ENCODE measurements around the gene TACC2.
A peak's percentile ranks its signal among the peaks of the same experiment; 100 is the strongest.

TACC2 gene

GRCh38 chr10:122249303-122249850, 260.4 kb downstream of the TACC2 start:
- no peak for DNase-seq (ENCODE audit: low spot score)

DNA sequence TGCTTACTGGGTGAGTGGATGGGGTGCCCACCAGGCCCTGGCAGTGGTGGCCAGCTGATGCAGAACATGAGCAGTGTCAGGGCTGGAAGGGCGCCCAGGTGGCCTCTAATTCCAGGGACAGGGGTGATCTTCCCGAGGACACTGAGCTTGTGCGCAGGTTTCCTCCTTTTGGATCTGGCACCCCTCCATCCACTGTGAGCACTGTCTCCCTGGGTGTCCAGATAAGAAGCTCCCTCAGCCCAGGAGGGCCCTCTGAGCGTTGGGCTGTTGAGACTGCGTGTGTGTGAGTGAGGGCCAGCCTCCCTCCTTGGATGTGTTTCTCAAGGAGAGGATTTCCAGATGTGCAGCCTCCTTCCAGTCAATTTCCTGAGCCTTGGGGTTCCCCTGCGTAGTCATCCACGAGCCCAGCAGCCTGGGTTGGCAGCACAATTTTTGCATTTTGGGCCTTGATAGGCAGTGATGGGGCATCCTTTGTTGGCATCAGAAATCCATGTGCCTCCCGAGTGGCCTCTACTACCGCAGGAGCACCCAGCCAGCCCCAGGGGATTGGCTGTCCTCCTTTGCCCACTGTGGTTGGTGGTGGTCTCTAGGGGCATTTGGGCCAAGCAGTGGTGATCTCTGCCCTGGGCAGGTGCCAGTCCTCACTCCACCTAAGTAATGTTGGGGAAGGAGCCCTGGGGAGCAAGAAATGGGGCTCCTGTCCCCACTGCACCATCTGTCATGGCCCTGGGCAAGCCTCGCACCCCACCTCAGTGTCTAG, 261.2 kb downstream of the TACC2 start:
- no peak for DNase-seq (ENCODE audit: low spot score)

GRCh38 chr10:122251459-122252255, 262.7 kb downstream of the TACC2 start:
- no peak for DNase-seq (ENCODE audit: low spot score)

DNA sequence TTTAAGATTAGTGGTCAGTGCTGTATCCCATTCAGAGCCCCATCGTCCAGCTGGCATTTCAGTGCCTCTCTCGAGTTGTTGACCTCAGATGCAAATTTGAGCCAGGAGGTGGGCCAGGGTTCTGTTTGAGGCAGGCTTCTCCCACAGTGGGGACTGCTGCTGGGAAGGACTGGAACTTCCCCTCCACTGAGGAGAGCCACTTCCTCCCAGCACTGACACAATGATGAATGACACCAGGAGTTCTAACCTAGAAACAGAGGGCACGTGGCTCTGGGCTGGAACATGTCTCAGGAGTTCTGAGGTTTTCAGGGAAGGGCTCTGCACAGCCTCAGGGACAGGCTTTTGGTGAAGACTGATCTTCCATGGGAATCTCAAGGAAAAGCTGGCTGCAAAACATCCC, 263.8 kb downstream of the TACC2 start:
- no peak for DNase-seq (ENCODE audit: low spot score)

GRCh38 chr10:122253605-122254004, 264.6 kb downstream of the TACC2 start:
- DNase-seq (ENCODE audit: low spot score), result no peak

DNA sequence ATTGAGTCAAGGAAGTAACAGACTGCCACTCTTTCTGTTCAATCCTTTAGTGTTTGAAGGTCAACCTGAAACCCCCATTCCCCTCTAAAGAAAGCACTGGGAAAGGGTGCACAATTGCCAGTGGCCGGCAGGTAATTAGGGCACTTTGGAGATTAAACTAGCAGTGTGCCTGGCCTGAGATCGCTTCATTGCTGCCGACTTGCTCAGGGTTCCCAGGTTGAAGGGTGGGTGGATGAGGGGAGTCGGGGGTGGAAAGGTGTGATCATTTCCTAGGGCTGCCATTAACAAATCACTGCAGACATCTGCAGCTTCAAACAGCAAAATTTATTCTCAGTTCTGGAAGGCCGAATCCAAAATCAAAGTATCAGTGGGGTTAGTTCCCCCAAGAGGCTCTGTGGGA, 265.9 kb downstream of the TACC2 start:
- no peak for DNase-seq (ENCODE audit: low spot score)

GRCh38 chr10:122255509-122256301, 266.7 kb downstream of the TACC2 start:
- DNase-seq (ENCODE audit: low spot score), result no peak

- no peak for DNase-seq (ENCODE audit: low spot score)
Measured at GRCh38 chr10:122257041-122257440, 268.1 kb downstream of the TACC2 start.

DNA sequence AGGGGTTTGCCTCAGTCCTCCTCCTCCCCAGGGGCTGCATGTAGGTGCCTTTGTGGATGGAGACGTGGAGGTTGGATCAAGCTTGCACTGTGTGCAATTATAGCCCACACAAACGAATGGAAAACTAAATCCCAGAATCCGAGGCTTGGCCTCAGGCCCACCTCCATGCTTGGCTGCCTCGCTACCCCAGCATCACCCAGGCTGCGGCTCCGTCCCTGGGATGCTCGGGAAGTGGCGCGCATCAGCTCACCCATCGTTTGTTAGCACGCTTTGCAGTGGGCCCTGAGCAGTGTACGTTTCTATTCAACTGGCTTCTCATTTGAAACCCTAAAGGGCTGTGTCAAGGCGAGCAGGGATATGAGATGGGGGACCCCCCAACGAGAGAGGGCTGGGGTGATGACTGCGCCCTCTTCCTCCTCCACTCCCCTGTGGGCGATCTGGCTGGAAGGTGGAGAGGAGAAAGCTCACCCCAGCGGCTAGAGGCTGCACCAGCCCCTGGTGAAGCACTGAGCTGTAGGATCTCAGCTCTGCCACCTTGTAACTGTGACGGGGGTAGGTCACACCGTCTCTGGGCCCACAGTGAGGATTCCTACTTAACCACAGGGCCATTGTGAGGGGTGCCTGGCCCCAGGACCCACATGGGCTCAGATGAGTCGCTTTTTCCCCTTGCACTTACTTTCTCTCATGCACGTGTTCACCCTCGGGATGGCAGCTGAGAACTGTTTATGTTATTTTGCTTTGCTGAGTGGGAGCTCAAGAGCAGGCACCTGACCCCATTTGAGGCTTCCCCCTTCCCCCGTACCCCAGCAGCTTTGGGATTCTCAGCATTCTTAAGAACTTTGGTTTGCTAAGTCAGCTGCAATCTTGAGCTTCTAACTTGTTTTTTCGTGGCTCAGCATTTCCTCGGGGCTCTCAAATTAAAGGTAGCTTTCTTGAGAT, 269.4 kb downstream of the TACC2 start:
- no peak for DNase-seq (ENCODE audit: low spot score)

DNA sequence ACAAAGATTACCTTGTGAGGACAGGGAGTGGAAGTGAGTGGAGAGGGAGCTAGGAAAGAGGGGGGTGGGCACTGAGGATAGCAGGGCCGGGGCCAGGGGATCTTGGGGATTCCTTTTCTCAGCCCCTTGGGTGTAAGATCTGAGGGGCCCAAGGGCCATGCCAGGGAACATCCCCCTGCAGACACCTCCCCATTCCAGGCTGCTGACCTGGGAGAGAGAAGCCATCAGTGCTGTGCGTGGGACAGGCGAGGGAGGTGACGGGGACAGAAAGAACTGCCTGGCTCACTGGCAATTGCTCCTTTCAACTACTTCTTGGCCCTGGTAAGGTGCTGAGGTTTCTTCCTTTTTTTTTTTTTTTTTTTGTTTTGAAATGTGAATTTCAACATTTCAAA, 270.1 kb downstream of the TACC2 start:
- DNase-seq (ENCODE audit: low spot score), result no peak

DNA sequence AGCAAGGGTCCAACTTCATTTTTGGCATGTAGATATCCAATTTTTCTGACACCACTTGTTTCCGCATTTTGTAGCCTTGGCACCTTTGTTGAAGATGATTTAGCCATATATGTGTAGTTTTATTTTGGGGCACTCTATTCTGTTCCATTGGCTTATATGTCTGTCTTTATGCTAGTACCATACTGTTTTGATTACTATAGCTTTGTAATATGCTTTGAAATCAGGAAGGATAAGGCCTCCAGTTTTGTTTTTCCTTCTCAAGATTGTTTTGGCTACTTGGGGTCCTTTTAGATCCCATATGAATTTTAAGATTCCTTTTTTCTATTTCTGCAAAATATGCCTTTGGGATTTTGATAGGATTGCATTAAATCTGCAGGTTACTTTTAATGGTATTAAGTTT, 272.6 kb downstream of the TACC2 start:
- DNase-seq (ENCODE audit: low spot score), result no peak

DNA sequence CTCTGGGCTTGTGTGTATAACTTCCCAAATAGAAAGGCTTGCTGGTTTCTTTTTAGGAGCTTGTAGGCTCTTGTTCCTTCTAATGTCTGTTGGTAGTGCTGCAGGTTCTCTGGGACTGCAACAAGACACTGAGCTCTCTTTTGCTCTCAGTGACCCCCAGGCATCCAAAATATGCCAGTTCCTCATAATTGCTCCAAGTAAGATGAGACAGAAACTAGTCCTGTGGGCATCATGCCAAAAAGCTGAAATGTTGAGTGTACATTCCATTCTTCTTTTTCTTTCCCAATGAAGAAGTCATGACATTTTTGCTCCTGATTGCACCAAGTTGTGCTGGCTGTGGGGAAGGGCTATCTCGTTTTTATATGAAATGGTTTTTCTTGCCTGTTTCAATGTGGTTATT, 275.0 kb downstream of the TACC2 start:
- DNase-seq (ENCODE audit: low spot score), result no peak

DNA sequence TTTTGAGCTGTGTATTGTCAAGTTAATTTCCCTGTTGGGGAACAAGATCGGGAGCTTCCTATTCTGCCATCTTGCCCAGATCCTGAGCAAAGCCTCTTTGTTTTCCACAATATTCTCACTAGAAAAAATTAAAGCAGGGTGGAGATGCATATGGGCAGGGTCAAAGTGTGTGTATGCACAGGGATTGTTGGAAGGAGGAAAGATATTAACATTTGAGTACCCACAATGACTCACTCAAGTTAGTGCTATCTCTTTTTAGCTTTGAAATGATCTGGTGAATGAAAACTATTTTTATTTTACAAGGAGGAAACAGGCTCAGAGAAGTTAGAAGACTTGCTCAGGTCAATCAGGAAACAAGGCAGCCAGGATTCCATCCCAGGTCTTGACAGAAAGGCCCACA, 275.5 kb downstream of the TACC2 start:
- no peak for DNase-seq (ENCODE audit: low spot score)

- no peak for DNase-seq (ENCODE audit: low spot score)
Measured at GRCh38 chr10:122264931-122265330, 276.0 kb downstream of the TACC2 start.

DNA sequence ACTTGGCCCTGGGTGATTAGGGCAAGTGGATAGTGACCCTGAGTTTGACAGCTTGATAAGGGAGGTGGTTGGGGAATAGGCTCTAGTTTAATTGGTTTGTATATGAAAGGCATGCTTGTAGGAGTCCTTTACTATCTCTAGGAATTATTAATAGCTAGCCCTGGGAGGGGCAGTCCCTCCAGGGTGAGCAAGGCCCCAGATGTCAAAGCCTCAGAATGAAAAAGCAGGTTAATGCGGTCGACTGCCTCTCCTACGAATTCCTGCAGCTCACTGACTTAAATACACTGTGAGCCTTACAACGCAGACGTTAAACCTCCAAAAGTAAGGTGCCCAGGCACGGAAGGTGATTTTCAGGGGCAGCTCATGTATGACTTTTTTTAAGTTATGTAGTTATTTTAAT, 276.9 kb downstream of the TACC2 start:
- DNase-seq (ENCODE audit: low spot score), result no peak

DNA sequence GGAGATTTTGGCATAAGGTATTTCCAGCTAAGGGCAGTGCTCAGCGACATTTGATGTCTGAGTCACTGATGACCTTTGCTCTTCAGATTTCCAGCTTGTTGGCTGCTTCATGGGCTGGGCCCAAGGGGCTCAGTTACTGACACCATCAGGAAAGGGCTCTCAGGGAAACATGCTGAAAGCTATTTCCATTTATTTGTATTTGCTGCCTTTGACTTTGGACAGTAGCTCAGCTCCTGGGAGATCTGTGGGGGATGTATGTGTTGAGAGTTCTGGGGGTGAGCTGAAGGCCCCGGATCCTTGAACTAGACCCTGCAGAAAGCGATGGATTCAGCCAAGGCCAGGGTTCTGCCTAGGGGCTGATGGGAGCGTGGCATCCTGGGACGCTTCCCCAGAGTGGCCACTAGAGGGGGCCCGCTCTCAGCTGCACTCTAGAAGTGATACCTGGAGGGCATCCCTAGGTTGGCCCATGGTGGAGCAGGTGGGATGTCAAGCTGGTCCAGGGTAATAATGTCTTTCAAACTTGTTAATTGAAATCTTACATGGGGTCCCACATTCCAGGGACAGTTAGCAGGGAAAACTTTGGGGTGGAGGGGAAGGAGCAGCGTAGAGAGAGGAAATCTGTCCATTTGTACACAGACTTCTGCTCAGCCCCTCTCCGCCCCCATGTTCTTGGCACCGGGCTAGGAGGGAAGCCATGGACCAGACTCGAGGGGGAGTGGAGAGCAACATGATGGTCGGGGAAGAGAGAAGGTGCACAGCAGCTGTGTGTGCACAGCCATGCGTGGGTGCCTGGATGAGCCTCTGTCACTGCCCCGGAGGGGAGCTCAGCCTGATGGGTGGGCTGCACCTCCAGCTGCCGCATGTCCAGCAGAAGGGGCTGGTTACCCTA, 279.1 kb downstream of the TACC2 start:
- DNase-seq (ENCODE audit: low spot score), result peak; percentile 24

DNA sequence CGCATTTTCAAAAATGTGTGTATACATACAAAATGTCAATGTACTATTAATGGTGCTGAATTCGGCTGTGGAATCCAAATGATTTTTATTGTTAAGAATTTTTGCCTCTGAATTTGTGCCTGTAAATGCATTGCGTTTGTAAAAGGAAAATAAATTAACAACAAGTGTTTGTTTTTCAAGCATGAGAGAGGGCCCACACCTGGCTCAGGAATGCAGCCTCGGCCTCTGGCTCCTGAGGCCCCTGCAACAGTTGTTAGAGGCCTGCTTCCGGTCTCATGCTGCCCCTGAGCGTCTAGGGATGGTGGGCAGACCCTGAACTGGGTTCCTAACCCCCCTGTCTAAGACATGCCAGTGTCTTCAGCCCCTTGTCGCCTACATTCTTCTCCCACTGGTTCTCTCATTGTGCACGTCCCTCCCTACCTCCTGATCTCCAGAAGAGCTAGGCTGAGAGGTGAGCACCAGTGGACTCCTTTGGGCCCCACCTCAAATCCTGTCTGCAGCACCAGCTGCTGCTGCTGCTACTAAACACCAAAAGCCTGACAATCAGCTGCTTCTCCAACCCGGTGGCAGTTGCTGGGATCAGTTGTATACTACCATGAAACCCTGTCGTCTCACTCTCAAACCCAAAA, 280.2 kb downstream of the TACC2 start:
- DNase-seq (ENCODE audit: low spot score), result no peak

- no peak for DNase-seq (ENCODE audit: low spot score)
Measured at GRCh38 chr10:122271076-122271475, 282.1 kb downstream of the TACC2 start, which contains the start of gene BTBD16. BTBD16 (plus strand) TSS chr10:122271296; CDS start chr10:122275082, 3,786 bp downstream.

GRCh38 chr10:122273966-122274545, 285.1 kb downstream of the TACC2 start:
- DNase-seq (ENCODE audit: low spot score), result no peak
